GM20431 (cell line): ENCODE measurements around the gene ADAM12.

Experiments used
- in situ Hi-C: fragments of 300-500 bp; cut with MseI, MboI; formaldehyde crosslinking; loops from one replicate; pipeline ENCODE4 v1.15.0; 2020; ENCODE audit warnings: low sequenced_read_pairs; ENCODE audit not compliant: unreplicated experiment

The ADAM12 gene

DNA sequence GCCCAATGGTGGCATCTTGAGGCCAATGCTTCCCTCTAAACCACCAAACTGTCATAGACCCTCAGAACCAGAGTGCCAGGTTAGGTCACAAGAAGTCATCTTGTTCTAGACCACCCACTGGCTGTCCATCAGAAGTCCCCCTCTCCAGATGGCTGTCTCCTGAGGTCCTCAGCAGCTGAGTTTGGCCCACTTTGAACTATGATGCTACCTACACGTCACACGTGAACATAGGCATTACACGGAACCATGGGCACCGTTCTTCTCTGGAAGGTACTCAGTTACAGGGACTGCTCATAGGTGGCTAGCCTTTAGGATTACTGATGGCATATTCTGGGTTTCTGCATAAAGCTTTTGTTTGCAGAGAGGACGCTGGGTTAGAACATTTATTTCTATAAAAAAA, 166.4 kb downstream of the ADAM12 start:
- in situ Hi-C loops, result no loop called here

- in situ Hi-C loops, result no loop called here
Measured at GRCh38 chr10:126218778-126219649, 169.3 kb downstream of the ADAM12 start.

- in situ Hi-C loops, result no loop called here
Measured at GRCh38 chr10:126218174-126218573, 170.1 kb downstream of the ADAM12 start.

DNA sequence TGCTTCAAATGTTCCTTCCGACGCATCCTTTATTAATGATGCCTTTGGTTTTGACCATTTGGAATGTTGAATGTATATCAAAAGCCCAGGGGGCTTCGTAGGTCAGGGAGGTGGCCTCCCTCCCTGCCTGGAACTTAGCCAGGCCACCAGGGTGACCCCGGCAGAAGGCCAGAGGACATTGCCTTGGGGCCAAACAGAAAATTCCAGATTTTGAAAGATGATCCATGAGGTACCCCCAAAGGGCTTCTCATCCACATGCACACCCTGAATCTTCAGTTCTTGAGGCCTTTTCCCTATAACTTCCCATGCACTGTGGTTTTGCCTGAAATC, 171.7 kb downstream of the ADAM12 start:
- in situ Hi-C loops, result no loop called here

DNA sequence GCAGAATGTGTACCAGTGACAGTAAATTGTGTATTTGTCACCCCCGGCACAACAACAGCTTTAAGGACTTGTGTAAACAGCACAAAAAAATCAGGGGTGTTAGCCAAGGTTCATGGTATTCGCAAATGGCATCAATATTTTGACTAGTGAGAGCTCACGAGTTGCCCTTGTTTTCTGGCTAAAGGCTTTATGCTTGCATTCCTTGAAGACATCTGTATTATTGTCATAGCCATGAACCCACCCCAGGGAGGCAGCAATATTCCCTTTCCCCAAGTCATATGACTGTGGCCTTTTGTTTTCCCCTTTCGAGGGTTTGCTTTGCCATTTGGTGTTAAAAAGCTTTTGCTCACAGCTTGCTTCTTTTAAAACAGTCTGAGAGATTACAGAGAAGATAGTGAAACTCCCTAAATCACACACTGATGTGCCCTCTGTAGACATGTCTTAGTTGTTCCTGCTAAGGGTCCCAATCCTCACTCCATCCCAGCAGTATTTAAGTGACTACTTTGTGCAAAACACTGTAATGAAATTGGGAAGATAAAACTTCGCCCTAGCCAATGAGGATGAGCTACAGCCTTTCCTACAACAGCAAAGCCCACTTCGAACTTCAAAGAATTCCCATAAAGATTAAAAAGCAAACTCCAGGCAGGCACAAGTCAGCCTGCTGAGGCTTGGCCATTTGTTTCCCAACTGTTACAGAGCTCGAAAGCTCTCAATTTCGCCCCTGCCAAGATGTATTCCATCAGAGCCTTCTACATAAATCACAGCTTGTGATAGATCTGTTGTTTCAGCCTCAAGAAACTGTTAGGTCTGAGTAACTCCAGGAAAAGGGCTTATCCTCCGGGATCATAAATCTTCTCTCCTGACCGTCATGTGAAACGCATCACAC, 172.3 kb downstream of the ADAM12 start:
- in situ Hi-C loops, result no loop called here

DNA sequence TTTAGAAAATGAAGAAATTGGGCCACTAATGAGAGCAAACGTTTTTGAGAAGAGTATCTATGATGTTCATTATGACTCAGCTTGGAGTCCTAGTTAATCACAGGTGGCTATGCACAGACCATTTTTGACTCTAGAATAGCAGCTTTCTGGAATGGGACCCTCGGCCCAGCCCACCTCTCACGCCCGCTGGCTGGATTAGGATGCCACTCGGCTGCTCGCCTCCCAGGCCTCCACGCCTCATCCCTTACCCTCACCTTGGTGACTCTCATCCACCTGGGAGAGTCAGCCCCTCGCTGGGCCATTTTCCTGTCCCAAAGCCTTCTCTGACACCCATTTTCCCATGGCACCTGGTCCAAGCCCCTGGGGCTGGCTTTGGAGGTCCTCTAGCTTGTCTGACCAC, 173.6 kb downstream of the ADAM12 start:
- in situ Hi-C loops, result no loop called here

GRCh38 chr10:126214021-126214420, 174.3 kb downstream of the ADAM12 start:
- in situ Hi-C loops, result no loop called here

GRCh38 chr10:126212738-126213137, 175.5 kb downstream of the ADAM12 start:
- in situ Hi-C loops, result no loop called here

DNA sequence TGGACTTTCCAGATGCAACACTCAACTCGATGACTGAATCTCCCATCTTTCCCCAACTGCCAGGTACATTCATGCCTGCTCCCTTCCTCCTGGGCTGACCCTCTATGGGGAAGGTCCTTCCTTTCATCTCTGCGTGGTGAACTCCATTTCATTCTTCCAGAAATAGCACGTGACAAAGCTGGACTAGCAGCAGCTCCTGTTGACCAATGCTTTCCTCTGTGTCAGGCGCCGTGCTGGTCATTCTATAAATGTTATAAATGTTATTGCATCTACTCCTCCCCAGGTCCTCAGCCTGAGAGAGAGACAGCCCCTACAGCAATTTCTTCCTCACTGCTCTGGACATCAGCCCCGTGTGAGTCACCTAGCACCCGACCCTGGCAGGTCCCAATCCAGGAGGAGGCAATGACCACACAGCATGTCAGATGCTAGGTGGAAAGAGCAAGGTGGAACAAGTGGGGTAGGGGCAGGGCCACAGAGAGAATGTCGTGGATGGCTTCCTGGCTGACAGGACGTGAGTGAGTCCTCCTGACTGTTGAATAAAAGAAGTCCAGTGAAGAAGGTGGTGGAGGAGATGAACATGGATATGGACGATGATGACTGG, 178.1 kb downstream of the ADAM12 start:
- in situ Hi-C loops, result no loop called here

DNA sequence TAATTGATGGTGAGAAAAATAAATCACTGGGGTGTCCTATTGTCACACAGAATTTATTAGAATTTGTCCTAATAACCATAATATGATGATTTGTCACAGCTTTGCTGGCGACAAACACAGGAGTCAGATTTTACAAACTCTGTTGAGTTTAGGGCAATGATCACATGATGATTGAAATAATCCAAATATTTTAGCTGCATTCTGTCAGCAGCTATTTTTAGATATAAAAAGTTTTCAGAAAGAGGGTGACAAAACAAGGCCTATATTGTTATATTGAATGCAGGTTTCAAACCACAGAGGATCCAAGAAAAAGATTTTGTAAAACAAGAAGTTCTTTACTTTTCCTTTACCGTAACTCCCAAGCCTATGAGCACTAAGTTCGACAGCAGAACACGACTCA, 178.8 kb downstream of the ADAM12 start:
- in situ Hi-C loops, result no loop called here

GRCh38 chr10:126208726-126209302, 179.5 kb downstream of the ADAM12 start:
- in situ Hi-C loops, result no loop called here

GRCh38 chr10:126207851-126208250, 180.4 kb downstream of the ADAM12 start:
- in situ Hi-C loops, result no loop called here

- in situ Hi-C loops, result no loop called here
Measured at GRCh38 chr10:126207313-126207771, 180.9 kb downstream of the ADAM12 start.

DNA sequence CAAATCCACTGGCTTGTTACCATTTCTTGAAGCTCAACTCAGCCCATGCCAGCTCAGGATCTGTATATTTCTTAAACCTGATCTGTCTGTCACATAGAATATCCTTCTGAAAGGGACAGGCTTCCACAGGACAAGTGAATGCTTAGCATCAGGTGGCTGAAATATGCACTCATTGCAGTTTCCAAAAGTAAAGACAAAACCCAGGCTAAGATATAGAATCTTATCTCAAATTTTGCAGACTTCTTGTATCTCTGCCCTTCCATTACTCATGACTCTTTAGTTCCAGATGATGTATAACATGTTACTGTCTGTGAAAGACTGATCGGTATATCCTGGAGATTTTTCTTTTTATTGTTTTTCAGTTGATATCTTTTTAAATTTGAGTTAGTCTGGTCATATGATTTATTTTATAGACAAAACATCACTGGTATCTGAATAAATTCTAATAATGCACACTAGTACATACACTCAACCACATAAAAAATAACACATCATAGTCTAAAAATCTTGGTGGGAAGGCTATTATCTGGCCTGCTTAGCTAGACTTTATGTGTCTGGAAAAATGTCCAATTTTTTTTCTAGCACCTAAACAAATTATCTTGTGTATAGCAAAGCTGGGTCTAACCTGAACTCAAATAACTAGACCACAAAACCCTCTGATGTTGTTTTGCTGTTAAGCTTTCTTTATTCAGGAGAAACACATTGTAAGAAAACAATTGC, 182.6 kb downstream of the ADAM12 start:
- in situ Hi-C loops, result no loop called here

- in situ Hi-C loops, result no loop called here
Measured at GRCh38 chr10:126204320-126204719, 184.0 kb downstream of the ADAM12 start.

GRCh38 chr10:126203746-126204145, 184.5 kb downstream of the ADAM12 start:
- in situ Hi-C loops, result no loop called here

DNA sequence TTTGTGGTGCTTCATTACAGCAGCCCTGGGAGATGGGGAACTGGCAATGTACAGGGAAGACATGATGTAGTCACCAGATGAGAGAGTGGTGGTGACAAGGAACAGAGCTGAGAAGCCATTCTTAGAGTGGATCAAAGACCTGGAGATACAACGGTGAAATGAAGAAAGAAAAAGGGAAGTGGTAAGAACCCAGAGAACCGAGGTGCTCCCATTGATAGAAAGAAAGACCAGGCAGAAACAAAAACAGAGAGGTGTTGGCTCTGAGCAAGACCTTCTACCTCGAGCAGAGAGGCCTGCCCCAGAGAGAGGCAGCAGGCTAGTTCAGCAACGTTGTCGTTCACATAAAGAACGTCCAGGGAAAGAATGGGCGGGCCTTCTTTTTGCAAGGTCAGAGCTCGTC, 186.7 kb downstream of the ADAM12 start:
- in situ Hi-C loops, result no loop called here

GRCh38 chr10:126199221-126199998, 188.9 kb downstream of the ADAM12 start:
- in situ Hi-C loops, result no loop called here

DNA sequence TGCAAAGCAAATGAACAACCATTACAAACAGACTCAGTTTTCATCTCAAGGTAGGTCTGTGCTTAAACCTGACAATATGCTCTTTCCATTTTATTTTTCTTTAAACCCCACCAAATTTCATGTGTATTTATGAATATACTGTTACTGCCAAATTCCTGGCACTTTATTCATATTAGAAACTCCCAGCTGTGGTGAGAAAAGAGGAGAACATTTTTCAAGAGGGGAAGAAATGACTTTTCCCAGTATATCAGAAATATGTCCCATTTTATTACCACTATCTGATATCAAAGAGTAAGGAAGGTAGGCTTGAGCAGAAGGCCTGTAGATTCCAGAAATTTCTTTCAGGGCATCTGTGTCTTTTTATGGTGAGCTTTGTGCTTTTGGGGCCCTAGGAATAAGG, 189.6 kb downstream of the ADAM12 start:
- in situ Hi-C loops, result no loop called here
